GM12892 (cell line): ENCODE data around the gene PLCXD1.

ENCODE experiments used
- DNase-seq: peaks from one replicate; pipeline ENCODE4 v3.0.0; 2011; ENCODE audit not compliant: insufficient read length
- FAIRE-seq: peaks from 2 replicates; lab custom pipeline; 2011; peaks lifted over from hg19 to GRCh38; lab: Jason Lieb, UNC
- POLR2A ChIP-seq: IDR thresholded peaks from 2 replicates; pipeline ENCODE4 v1.6.1; 2011; ENCODE audit warnings: low read depth, low read length, control low read depth
- POLR2AphosphoS5 ChIP-seq: IDR thresholded peaks from 2 replicates; pipeline ENCODE4 v1.6.1; 2011; ENCODE audit warnings: low read depth, low read length, control low read depth
- TAF1 ChIP-seq: IDR thresholded peaks from 2 replicates; pipeline ENCODE4 v1.6.1; 2011; ENCODE audit warnings: low read depth, mild to moderate bottlenecking, control low read depth, low read length, borderline replicate concordance

Gene PLCXD1

DNA sequence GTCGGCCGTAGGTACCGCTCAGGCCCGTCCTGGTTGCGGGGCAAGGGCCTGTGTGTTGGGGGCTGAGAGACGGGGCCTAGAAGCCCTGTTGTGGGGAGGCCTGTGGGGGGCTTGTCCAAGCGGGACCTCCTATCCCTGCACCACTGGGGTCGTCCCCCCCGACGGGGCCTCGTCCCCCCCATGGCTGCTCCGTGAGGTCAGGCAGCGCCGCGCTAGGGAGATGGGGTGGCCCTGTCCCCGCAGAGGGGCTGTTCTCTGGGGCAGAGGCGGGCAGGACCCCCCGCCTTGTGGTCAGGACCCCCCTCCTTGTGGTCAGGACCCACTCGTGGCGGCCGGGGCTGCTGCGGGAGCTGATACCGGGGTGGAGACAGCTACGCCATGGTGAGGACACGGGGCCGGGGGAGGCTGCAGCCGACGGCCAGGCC lies 49.6 kb downstream of the PLCXD1 start:
- no peak for FAIRE-seq
- TF ChIP-seq POLR2AphosphoS5 (no peak), TAF1 (no peak), POLR2A (no peak)
- DNase-seq, result no peak

DNA sequence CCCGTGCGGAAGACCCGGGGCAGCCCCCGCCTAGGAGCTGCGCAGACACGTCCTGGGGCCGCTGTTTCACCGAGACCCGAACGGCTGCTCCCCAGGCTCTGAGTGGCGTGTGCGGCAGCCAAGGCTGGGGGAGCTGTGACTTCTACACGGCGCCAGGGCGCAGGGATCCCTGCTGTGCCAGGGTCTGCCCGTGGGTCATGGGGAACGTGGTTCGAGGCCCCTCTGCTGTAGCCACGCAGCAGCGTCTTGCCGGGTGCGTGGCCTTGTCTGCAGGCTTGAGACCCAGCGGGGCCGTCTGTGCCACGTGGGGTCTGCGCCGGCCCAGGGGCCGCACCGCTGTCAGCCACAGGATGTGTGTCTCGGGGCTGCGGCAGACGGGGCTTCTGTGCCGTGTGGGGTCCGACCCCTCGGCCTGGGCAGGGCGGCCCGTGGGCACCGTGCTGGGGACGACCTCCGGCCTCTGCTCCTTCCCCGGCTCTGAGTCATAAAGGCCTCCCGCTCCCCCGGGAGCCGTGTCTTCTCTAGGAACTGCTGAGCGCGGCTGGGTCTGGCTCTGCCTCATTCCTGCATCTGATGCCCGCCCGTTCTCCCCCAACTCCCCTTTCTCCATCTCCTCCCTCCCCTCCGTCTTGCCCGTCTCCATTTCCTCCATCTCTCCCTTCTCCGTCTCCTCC lies 50.1 kb downstream of the PLCXD1 start:
- TF ChIP-seq POLR2A (no peak), POLR2AphosphoS5 (no peak), TAF1 (no peak)
- FAIRE-seq (no peak), DNase-seq (no peak)

GRCh38 chrX:331825-332495 lies 50.8 kb downstream of the PLCXD1 start:
- TF ChIP-seq POLR2AphosphoS5 (no peak), TAF1 (no peak), POLR2A (no peak)
- DNase-seq, result no peak
- no peak for FAIRE-seq

- no peak for FAIRE-seq
- no peak for TF ChIP-seq POLR2A
- TF ChIP-seq POLR2AphosphoS5, result no peak
- no peak for TF ChIP-seq TAF1
Measured at GRCh38 chrX:332496-332860, 51.3 kb downstream of the PLCXD1 start.

DNA sequence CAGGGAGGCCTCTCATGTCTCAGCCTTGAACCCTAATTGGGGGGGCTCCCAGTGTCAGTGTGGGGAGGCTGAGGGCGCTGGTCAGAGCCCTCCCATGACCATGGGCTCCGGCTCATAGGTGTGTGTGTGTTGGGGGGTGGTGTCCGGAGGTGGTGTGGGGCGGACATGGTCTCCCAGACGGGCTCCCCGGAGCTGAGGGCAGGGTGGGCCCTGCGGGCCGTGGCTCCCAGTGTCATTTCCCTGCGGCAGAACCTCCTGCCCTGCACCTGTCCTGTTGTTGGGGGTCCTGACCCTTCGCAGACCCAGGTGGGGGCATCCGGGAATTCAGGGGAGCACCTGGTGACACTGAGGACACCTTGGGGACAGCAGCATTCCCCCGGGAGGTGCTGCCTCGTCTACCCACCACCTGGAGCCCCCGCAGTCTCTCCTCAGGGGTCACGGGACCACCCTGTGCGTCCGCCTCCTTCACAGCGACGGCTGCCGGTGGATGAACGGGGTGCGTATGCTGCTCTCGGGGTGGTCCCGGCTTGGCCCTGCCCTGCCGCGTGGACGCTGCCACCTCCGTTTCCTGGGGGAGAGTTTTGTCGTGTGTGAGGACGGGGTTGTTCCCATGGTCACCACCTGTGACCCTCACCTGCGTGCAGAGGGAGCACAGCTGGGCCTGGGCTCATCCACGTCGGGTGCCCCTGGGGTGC lies 51.9 kb downstream of the PLCXD1 start:
- TF ChIP-seq TAF1, result no peak
- no peak for TF ChIP-seq POLR2A
- TF ChIP-seq POLR2AphosphoS5, result no peak
- FAIRE-seq, result no peak
- no peak for DNase-seq

More at GRCh38 chrX:332496-332860, 51.3 kb downstream of the PLCXD1 start:
- no peak for DNase-seq

- TF ChIP-seq POLR2A (no peak), TAF1 (no peak), POLR2AphosphoS5 (no peak)
- FAIRE-seq (no peak), DNase-seq (no peak)
Measured at GRCh38 chrX:333611-334311, 52.6 kb downstream of the PLCXD1 start.

- DNase-seq (no peak), FAIRE-seq (no peak)
- TF ChIP-seq TAF1, result no peak
- no peak for TF ChIP-seq POLR2AphosphoS5
- no peak for TF ChIP-seq POLR2A
Measured at GRCh38 chrX:334331-334891, 53.2 kb downstream of the PLCXD1 start.

DNA sequence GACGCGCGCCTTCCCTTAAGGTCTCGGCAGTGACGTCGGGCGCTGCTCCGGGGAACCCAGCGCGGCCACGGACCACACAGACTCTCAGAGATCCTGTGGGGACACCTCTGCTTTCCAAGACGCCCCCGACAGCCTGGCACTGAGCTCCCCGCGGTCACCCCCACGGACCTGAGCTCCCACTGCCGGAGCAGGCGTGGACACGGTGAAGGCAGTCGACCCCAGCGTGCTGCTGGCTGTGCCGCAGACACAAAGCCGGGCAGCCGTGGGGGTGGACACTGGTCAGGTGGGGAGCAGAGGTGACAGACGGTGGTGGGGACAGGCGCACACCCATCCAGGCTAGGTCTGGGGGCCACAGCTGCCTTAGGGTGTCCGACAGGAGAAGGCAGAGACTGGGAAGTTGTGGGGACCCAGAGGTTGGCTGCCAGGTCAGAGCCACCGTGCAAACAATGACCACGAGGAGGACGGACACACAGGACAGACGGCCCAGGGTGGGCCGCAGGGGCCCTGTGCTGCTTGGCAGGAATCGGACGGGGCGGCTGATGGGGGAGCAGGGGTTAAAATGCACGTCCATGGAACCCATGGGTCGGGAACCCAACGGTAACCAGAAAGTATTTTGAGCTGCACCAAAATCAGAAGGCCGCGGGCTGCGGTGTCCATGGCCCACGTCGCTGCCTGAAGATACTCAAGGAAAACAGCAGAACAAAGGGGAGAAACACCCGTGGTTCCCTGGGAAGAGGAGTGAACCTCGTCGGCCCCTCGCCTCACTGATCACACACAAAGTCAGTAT lies 54.0 kb downstream of the PLCXD1 start:
- no peak for TF ChIP-seq TAF1
- TF ChIP-seq POLR2AphosphoS5, result no peak
- TF ChIP-seq POLR2A, result no peak
- no peak for DNase-seq
- FAIRE-seq, result no peak

DNA sequence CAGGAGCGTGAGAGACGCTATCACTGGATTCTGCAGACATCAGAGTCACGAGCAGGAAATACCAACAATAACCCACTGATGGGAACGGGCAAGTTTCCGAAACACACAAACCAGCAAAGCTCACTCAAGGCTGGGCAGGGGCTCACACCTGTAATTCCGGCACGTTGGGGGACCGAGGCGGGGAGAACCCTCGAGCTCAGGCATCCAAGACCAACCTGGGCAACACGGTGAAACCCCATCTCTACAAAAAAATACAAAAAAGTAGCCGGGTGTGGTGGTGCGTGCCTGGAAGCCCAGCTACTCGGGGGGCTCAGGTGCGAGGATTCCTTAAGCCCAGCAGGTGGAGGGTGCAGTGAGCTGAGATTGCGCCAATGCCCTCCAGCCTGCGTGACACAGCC lies 54.6 kb downstream of the PLCXD1 start:
- DNase-seq, result no peak
- no peak for FAIRE-seq
- TF ChIP-seq TAF1 (no peak), POLR2A (no peak), POLR2AphosphoS5 (no peak)

GRCh38 chrX:336227-336626 lies 55.0 kb downstream of the PLCXD1 start:
- no peak for DNase-seq
- TF ChIP-seq POLR2A, result no peak
- TF ChIP-seq POLR2AphosphoS5, result no peak
- no peak for TF ChIP-seq TAF1
- no peak for FAIRE-seq
